ENCODE data around the gene ATF7IP.
"Not testable (repeated sequence)": the region's sequence is repeated elsewhere in the genome, so short reads cannot be mapped to it uniquely, and the experiment has no call there.

The ATF7IP gene

DNA sequence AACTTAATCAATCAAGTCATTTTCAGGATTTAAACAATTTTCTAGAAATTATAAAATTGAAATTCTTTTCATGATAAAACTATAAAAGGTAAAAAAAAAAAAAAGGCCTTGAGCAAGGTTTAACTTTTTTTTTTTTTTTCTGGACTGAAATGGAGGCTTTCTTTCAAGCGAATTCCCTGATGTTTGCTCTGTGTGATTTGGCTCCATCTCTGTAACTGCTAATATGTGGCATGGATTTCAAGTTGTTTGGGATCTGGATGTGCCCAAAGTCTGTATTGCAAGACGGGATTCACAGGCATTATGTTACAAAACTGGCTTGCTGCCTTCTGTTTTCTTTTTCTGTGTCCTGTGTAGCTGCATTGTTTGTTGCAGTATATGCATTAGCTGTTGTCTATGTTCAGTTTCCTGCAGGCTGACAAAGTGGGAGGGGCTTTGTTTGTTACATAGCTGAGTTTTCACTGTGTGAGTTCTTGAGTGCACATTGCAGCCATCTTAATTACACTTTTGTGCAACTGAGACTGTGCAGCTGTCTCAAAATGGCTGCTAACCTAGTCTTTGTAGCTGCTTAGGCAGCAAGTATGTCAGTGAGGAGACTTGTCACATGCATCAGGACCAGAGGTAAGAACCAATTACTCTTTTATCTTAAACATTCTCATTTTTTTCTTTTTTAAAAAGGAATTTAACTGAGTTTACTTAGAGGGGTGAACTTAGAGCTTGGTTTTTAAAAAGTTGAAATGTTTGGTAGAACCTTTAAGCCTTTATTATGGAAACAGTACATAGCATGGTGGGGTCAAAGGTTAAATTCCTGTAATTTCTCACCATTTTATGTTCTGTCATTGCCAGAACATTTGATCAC, 19.5 kb downstream of the ATF7IP start:
- DNase-seq, result peak; percentile 78

DNA sequence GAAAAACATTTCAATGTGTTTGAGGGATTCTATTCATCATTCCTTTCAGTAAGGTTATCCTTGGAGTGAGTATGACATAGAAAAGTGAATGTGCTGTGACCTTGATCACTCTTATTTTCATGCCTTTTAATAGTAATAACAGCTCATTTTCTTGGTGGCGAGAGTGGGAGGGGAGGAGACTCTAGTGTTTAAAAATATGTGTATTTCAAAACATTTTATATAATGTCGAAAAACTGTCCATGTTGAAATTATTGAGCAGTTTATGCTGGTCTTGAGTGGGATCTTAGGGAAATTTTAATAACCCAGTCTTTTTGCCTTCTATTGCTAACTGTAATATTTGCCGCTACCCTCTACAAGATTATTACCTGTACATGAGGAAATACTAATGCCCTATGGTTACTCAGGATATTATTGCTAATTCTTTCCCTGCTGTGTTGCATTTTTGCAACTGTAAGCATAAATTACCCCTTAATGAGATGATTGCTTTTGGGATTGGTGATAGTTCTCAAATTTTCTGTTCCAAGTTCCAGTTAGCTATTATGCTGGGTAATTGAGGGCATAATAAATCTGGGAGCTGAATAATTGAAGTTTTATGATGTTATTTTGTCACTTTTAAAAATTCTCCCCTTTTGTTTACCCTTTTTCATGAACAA, 21.9 kb downstream of the ATF7IP start:
- no peak for DNase-seq

DNA sequence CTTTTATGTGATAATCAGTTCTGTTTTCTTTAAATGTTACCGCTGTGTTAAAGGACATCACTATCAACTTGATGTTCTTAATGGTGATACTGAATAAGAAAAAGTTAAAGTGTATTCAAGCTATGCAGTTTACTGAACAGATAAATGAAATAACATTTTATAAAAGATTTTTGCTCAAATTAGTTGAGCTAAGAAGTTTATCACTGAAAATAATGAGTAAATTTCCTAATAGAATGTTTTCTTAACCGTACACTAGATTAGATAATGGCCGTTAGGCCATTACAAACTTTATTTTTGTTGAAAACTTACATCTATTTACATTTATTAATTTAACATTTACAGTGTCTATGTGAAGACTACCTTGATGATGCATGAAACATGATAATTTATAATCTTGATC, 25.0 kb downstream of the ATF7IP start:
- no peak for DNase-seq

DNA sequence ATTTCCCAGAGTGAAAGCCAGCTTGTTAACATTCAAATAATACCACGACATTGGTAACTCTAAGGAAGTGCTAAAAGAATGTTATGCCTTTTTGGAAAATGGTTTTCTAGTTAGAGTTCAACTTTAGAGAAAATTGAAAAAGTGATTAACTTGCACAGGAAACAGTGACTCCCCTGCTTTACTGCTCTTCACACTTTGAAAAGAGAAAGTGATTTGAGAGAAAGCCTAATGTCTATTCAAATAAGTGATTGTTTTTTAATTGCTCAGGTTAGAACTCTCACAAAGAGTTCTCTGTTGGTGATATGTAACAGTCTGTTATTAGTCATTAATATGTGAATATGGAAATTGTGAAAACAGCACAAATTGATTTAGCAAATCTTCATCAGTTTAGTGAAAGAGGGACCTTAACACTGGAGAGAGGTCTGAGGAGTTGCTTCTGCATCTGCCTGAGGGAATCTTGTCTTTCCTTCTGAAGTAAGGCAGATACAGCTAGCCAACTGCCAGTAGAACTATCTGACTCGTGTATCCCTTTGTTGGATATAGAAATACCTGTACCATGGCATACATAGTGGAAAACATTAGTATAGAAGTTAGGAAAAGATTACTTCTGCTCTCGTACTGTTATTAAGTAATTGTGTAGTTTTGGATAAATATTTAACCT, 25.5 kb downstream of the ATF7IP start:
- no peak for DNase-seq

DNA sequence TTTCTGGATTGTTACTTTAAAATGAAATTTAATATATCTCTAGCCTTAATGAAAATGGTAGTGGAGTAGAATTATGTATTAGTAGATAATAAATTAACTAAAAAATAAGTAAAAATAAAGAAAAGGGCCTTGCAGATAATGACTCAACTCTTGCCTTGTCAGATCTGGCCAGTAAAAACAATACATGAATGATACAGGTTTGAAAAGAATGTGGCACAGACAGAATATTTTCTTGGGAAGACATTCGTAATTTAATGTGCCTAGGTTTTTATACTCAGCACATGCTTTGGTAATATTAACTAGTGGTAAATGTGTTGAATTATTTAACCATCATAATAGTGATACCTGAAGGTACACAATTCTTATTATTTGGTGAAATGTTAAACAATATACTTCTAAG, 28.3 kb downstream of the ATF7IP start:
- no peak for DNase-seq

DNA sequence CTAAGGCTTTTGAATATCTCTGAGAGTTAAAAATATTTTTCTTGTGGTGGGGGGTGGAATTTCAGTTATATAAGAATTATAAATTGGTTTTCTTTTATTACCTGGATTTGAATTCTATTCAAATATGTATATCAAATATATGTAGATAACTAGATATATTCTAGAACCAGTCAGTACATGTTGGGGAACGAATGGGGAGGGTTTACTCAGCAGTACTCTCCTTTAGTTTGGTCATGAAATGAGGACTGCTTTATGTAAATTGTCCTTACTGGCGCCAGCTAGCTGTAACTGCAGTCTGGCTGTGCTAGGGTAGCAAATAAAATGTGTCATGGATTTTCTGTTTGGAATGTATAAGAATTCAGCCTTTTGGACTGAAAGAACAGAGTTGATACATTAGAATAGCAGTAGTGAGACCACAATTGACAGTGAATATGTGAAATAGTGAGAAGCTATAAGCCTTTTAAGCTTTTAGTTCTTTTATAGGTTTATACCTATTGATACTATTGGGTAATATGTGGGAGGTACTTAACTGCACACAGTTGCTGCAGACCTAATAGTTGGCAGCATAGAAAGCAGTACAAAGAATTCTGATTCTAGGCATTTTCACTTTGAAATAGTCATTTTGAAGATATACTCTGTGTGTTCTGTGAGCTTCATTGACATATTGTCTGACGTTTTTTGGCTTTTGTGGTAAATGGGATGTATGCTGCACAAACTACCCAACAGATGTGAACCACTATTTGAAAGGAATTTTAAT, 29.0 kb downstream of the ATF7IP start:
- peak; percentile 31 for DNase-seq

DNA sequence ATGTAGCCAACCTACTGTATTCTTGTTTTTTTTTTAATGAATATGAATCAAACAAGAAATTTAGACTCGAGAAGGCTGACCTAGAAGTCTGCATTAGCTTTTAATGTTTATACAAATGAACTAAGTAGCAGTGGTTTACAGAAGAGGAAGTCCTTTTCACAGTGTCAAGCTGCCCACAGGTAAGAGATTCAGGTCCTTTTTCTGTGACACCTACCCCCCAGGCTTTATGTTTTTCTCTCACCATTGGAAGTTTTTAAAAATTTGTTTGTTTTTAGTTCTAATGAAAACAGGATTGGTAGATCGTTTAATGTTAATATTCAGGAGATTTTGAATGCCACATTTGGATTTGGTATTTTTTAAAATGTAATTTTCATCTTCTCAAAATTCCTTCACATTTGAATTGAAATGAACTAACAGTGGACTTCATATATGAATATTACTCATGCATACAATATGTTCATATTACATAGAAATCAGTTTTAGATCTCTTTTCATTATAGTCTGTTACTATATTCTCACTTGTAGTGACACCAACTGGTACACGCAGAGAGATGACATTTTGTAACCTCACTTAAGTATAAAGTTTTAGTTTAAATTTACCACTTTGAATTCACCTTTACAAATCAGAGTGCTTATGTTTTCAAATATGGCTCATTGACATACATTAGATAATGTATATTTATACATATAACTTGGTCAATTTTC, 29.7 kb downstream of the ATF7IP start:
- no peak for DNase-seq

DNA sequence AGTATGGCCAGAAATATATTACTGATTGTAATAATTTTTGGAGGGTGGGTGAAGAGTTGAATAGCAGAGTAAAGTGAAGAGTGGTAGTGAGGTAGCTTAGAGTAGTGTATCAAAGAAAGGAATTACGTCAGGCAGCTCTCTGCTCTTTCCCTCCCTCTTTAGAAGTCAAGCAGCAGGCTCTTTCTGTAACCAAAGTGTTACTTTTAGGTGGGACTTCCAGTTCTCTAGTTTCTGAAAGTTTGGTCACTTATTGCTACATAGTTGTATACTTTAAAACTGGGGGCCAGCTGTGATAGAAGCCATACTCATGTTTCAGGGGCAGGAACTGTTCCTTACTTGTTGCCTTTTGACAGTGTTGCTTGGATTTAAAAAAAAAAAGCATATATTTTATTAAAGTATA, 30.6 kb downstream of the ATF7IP start:
- no peak for DNase-seq

DNA sequence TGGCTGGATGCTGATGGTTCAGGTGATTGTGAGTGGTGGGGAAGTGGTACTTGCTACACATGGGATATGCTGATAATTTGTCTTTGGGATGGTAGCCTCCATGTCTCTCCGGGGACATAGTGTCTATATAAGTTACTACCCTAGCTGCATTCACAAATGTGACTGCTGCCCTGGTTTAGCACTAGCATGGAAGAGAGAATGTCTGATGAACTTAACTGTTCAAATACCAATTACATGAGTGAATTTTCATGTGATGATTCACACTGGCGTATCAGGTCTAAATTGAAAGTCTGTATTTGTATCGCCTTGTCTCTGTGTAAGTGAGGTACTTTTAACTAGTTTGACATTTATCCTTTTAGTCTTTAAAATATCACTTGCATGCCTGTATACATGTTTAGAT, 34.4 kb downstream of the ATF7IP start:
- DNase-seq, result no peak

DNA sequence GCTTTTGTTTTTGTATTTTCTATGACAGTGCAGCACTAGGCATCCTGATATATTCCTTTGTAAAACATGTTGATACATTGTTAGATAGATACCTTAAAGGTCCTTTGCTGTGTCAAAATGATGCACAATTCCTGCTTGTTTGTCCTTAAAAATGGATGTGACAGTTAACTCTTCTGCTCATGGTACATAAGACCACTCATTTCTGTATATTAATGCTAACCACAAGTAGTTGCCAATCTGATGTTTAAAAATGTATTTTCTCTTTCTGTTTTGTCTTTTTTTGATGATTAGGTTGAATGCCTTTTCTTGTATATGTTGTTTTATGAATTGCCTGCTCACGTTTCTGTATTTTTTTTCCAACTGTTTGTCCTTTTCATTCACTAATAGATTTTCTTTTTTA, 35.1 kb downstream of the ATF7IP start:
- no peak for DNase-seq

DNA sequence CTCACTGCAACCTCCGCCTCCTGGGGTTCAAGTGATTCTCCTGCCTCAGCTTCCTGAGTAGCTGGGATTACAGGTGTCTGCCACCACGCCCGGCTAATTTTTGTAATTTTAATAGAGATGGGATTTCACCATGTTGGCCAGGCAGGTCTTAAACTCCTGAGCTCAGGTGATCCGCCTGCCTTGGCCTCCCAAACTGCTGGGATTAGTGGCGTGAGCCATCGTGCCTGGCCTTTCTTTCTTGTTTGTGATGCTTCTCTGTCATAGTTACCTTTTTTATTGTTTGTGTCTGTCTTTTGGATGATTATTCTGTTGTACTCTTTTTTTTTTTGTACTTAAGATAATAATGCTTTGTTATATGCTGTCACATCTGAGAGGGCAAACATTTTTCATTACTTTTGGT, 35.8 kb downstream of the ATF7IP start:
- not testable (repeated sequence) for DNase-seq

DNA sequence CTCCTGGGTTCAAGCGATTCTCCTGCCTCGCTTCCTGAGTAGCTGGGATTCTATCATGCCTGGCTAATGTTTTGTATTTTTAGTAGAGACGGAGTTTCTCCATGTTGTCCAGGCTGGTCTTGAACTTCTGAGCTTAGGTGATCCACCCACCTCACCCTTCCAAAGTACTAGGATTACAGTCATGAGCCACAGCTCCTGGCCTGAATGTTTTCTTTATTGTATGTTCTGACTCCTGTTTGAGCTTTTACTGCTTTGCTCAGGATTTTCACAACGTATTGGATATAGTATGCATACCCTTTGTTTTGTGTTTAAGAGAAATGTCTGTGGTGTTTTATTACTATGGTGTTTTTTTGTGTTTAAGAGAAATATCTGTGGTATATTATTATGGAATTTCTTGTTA, 37.2 kb downstream of the ATF7IP start:
- DNase-seq, result no peak

DNA sequence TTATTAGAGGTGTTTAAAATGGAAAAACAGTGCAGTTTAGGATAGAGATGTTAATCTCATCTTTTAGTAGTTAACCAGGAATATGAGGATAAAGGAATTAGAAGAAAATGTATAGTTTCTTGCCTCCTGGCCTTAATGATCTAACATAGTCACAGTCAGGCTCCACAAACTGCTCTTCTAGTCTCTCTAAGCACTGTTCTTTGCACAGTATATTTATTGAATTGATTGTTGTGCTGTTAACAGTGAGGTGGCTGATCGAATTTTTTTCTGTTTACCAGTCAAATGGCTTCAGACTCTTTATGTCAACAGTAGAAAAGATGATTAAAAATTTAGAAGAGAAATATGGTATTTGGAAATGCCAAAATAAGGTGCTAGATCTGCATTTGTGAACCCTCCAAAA, 37.8 kb downstream of the ATF7IP start:
- no peak for DNase-seq

DNA sequence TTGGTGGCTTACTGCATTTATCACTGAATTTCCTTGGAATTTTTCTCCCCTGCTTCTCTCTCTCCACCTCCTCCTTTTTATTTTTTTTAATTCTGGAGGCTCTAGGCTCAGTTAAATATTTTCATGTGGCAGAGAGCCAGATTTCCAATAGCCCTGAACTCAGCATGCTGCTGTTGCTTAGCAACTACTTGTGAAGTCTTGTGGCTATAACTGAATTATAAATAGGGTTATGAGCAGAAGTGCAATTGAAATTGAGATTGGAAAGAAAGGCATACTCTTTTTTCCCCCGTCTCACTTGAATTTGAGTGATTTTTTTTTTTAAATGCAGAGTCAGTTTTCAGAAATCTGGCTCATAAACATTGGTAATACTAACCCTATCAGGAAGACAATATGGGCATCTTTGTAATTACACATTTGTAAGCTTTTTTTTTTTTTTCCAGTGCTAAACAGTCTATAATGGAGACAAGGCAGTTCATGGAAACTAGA, 38.3 kb downstream of the ATF7IP start:
- DNase-seq, result peak; percentile 49

DNA sequence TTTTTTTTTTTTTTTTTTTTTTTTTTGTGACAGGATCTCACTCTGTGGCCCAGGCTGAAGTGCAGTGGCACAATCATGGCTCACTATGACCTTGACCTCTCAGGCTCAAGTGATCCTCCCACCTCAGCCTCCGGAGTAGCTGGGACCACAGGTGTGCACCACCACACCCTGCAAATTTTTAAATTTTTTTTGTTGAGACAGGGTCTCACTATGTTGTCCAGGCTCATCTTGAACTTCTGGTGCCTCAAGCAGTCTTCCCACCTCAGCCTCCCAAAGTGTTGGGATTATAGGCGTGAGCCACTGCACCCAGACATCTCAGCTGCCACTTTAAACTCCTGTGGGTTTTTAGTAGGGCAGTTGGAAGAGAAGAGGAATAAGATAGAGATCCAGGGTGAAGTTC, 39.9 kb downstream of the ATF7IP start:
- DNase-seq, result not testable (repeated sequence)

DNA sequence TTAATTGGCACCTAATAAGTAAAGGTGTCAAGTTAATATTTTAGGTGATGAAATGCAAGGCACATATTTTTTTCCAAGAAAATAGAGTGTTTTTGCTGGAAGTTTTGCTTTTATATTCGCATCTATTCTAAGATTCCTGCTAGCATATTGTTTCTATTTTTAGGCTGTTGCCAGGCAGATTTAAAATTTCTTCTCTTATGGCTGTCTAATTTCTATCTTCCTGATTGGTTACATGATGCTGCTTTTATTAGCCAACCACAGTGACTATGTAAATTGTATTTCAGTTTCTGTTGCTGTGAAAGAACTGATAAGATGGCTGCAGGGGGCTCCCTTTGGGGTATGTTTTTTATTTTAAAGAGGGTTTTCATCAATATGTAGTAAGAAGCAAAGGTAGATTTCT, 42.7 kb downstream of the ATF7IP start:
- DNase-seq, result no peak

DNA sequence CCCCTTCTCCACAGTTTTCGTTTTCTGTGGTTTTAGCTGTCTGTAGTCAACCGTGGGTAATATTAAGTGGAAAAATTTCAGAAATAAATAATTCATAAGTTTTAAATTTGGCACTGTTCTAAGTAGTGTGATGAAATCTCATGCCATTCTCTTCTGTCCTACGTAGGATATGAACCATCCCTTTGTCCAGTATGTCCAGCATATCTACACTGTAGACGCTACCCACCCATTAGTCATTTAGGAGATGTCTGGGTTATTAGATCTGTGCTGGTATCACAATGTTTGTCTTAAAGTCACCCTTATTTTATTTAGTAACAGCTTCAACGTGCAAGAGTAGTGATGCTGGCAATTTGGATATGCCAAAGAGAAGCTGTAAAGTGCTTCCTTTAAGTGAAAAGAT, 44.7 kb downstream of the ATF7IP start:
- DNase-seq, result no peak

DNA sequence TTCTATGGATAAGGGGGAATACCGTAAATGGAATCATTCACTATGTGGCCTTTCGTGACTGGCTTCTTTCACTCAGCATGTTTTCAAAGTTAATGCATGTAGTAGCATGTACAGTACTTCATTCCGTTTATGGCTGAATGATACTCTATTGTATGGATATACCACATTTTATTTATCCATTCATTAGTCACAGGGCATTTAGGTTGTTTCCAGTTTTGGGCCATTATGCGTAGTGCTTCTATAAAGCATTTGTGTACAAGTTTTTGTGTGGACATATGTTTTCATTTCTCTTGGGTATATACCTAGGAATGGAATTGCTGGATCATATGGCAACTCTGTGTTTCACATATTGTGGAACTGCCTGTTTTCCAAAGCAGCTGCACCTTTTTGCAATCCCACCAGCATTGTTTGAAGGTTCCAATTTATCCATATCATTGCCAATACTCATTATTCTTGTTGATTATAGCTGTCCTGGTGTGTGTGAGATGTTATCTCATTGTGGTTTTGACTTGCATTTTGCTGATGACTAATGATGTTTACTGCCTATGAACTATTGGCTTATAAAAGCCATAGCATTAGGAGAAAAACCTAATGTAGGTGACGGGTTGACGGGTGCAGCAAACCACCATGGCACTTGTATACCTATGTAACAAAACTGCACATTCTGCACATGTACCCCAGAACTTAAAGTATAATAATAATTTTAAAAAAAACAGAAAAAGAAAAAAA, 45.5 kb downstream of the ATF7IP start:
- no peak for DNase-seq

DNA sequence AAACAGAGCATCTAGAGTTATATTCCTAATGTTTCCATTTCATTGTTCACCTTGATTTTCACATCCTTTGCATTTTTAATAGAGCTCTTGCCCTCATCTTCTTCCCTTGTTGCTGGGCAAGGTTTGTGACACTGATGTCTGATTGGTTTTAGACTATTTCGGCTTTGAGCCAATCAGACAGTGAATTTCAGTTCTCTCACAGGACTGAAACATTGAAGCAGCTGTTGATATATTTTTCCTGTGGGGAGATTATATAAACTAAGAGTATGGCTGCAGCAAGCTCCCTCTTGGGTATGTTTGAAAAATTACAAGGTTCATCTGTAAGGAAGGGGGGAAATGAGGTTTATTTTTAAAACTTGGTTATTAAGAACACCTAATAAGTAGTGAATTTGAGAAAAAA, 51.2 kb downstream of the ATF7IP start:
- DNase-seq, result peak; percentile 31

DNA sequence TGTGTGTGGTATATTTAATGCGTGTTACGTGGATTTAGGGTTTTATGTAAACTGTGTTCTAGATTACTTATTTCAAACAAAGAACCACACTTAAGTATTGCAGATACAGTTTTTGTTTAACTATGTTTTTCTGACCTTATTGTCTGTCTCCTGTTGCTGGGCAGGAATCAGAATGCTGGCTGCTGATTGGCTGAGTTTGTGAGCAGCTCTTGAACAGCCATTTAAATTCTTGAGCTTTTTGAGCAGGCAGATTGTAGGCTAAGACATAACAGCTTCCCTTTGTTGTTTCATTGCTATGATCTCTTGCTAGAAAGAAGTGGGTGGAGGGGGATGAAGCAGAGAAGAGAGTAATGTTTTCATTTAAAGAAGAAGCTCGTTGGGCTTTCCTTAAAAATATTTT, 52.2 kb downstream of the ATF7IP start:
- peak; percentile 72 for DNase-seq

DNA sequence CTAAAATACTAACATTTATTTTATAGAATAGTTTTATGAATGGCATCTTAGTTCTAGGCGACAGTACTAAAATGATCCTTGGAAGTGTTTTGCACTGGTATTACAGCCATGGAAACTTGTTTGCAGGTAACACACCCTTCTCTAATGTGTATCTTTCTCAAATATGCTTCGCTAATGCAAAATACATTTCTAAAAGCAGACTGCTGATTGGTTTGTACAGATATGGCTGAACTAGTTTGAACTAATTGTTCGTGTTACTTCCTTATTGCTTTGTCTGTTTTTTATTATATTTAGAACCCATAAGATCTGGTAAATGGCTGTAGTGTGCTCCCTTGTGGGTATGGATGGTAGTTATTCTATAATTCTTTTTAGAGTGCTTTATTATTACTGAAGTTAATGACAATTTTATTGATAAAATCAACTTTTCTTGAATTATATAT, 53.0 kb downstream of the ATF7IP start:
- DNase-seq, result no peak
